Activated CD4-positive, alpha-beta T cell treated with anti-CD3 and anti-CD28 coated beads, Interleukin-10, Interleukin-2, amounts not matched to agents 100 ng/mL and 50 ng/mL, durations not matched to agents 16 hours and 8 hours (primary cell): ENCODE measurements around the gene ACVR1B.
A peak's percentile ranks its signal among the peaks of the same experiment; 100 is the strongest.

Experiments
- DNase-seq: peaks from one replicate; pipeline ENCODE4 v3.0.0-alpha.2; 2020

The ACVR1B gene

GRCh38 chr12:52006726-52007157 is 55.2 kb downstream of the ACVR1B start, which contains the start of gene TAMALIN:
TSS of gene TAMALIN (plus strand) at chr12:52006946. CDS start at chr12:52007020, 74 bp downstream.
- peak; percentile 34 for DNase-seq

DNA sequence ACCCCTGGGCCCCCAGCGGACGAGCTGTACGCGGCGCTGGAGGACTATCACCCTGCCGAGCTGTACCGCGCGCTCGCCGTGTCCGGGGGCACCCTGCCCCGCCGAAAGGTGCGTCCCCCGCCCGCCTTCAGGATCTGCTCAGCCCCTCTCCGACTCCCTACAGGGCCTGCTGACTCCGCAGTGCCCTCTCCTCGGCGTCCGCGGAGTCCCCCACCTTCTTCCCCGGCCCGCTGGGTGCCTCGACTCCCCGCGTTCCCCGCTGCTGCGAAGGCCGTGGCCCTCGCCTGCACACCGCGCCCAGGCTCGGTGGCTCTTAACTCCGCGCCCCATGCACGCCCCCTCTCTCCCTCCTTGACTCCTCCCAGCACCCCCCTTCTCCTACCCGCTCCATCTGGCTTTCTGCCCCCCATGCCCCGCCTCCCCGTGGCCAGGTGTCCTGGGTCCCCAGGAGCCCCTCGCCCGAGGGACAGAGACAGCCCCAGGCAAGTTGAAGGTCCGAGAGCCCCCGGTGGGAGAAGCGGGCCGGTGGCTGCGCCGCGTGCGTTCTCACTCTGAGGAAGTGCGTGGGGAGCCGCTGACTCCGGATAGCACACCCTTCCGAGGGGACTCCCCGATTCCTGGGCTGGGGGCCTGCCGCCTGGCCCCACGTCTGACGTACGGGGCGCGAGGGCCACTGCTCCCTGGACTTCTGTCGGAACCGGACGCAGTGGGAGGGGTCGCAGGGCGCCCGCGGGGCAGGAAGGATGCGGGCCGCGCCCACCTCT is 55.8 kb downstream of the ACVR1B start:
- no peak for DNase-seq

DNA sequence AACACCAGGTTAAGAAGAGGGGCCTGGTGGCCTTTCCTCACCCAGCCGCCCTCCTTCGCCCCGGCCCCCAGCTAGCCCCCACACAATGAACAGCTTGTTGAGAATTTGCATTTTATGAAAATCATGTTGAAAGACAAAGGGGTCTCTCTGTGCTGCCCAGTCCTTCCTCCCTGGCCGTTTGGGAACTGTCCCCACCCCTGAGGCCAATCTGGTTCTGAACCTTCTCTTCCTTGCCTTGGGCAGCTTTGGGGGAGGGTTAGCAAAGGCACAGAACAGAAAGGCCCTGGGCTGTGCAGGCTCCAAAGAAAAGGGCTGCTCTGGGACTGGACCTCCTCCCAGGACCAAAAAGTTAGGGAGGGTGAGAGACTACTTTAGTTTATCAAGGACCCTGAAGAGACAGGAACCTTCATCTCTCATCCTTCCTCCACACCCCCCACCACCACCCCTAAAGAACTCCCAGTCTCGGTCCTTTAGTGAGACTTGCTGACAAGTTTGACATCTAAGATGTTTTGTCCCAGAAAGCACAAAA is 56.5 kb downstream of the ACVR1B start:
- no peak for DNase-seq

DNA sequence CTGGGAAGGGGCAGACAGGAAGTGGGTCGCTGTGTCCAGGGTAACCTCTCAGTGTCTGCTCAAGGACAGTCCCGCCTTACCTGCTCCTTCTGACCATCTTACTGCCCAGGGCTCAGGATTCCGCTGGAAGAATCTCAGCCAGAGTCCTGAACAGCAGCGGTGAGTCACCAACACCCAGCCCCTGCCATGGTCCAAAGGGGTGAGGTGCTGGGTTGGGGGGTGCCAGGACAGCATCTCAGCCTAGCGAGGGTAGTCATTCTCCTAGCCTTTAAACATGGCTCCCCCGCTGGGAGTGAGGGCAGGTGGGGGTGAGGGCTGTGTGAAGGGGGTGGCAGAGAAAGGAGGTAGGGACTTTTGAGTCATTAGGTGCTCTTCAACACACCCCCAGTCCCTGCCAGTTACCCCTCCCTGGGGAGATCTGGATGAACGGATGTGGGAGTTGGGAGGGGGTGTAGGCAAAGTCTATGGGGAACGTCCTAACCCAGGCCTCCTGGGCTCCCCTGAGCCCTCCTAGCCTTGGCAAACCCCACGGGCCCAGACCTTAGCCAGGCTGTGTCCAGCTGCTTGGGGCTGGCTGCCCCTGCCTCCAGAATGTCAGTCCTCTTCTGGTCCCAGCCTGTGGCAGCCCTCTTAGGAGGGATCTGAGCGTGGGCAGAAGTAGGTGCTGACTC is 57.7 kb downstream of the ACVR1B start:
- DNase-seq, result no peak

DNA sequence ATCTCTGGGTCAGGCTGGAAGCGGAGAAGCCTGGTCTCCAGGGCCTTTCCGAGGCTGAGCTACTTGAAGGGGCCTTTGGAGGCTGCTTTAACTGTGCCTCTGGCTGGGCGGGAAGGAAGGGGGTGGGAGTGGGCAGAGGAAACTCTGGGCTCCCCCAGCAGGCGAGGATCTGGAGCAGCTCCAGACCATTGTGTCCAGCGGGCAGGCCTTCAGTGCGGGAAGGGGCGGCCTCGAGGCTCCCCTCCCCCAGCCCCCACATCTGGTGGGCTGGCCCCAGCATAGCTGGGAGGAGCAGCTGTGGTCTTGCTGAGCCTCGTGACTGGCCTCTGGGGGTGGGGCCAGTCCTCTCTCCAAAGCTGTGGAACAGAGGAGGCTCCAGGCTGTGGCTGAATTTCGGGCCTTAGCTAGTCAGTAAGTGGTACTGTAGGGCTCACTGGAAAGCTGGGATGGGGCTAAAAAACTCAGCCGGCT is 58.7 kb downstream of the ACVR1B start:
- no peak for DNase-seq

DNA sequence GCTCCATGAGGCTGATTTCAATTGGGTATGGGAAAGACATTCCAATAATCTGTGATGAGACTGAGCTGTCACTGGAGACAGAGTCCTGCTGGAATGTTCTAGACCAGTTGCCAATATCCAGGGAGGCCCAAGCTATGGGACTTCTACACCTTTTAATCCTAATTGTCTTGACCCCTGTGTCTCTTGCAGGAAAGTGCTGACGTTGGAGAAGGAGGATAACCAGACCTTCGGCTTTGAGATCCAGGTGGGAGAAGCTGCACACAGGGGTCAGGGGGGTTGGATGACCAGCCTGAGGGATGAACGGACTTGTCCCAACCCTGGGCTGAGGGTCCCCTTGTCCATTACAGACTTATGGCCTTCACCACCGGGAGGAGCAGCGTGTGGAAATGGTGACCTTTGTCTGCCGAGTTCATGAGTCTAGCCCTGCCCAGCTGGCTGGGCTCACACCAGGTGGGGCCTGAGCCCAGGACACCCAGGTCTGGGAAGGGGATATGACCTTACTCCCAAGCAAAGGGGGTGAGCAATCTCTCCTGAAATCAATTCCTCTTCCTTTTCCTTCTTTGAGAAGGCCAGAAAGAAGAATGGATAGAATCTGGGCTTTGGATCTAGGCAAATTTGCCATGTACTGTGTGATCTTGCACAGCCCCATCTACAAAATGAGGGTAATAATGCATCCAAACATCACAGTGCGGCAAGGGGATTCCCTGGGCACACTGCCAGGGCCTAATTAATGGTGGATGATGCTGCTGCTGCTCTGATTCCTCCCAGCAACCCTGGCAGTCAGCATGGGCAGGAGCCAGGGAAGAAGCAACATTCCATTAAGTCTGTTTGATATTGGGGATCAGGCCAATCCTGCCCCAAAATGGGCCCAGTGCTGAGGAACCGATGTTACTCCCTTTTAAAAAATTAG is 59.4 kb downstream of the ACVR1B start:
- no peak for DNase-seq

GRCh38 chr12:52011602-52012214 is 60.2 kb downstream of the ACVR1B start:
- no peak for DNase-seq

GRCh38 chr12:52013626-52014310 is 62.3 kb downstream of the ACVR1B start:
- no peak for DNase-seq

DNA sequence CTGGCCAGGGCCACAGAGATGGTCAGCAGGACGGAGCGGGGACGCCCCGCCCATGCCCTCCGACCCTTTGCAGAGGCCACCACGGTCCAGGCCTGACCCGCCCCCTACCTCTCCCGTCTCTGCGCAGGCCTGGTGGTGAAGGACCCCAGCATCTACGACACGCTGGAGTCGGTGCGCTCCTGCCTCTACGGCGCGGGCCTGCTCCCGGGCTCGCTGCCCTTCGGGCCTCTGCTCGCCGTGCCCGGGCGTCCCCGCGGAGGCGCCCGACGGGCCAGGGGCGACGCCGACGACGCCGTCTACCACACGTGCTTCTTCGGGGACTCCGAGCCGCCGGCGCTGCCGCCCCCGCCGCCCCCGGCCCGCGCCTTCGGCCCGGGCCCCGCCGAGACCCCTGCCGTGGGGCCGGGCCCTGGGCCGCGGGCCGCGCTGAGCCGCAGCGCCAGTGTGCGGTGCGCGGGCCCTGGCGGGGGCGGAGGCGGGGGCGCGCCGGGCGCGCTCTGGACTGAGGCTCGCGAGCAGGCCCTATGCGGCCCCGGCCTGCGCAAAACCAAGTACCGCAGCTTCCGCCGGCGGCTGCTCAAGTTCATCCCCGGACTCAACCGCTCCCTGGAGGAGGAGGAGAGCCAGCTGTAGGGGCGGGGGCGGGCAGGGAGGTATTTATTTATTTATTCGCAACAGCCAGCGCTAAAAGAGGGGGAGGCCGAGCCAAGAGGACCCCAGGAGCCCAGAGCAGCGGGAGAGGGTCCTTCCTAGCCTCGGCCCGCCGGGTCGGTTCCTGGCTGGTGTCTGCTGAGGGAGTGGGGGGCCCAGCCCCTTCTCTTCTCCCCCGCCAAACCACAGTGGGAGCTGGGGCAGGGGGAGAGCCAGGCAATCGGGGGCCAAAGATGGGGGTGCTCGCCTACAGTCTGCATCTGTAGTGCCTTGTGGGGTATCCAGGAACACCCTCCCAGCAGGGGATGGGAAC is 63.4 kb downstream of the ACVR1B start:
- no peak for DNase-seq

- DNase-seq, result no peak
Measured at GRCh38 chr12:52015532-52016041, 64.1 kb downstream of the ACVR1B start.

DNA sequence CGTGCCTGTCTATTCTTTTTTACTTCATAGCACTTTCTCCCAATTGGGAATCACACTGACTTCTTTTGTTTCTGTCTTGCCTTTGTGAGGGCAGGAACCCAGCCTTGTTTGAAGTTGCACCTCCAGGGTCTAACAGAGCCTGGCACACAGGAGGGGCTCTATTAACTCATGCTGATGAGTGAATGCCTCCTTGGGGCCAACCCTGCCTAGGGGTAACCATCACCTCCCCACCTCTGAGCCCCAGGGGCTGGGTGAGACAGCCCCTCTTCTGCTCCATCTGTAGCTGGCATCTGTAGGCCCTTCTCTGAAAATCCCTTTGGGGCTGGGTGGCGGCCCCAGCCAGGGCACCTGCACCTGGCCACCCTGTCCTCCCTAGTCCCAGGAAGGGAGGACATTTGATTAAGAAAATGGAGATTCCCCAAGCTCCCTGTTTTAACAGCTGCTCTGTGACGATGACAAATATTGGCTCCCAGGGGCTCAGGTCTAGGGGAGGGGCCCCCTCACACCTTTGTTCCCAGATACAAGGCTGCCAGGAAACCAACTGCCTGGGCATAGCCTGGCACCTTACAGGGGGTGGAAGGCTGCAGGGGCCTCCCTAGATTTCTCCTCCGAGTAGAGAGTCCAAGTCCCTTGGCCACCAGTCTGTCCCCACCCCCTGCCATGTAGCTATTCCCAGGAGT is 67.1 kb downstream of the ACVR1B start:
- no peak for DNase-seq

GRCh38 chr12:52019113-52019770 is 67.7 kb downstream of the ACVR1B start:
- DNase-seq, result no peak

DNA sequence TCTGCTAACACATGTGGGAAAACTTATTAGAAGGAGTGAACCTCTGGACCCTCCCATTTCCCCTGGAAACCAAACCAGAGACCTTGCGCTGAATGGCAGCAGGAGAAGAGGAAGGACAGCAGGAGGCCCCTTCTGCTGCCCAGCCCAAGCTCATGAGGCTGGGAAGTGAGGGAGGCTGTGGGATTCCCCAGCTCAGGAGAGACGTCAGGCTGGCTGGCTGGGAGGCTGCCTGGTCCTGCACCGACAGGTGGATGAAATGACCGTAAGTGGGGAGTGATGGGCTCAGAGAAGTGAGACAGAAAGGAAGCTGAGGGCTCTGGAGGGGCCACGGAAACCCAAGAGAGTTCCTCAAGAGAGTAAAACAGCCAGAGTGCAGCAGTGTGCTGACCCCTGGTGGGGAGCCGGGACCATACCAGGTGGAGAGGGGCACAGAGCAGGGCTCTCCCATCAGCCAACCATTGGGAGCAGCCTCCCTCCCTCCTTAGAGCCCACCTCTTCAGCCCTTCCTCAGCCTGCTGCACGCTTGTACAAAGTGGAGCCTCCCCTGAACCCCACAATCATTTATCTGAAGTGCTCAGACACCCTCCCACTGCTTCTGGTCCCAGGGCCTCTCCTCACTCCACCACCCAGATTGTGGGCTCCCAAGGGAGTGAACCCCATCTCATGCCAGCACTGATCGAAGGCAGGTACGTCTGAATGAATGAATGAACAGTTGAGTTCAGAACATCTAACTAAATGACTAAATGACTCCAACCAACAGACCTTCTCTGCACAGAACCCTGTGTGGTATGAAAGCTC is 69.2 kb downstream of the ACVR1B start:
- peak; percentile 55 for DNase-seq

DNA sequence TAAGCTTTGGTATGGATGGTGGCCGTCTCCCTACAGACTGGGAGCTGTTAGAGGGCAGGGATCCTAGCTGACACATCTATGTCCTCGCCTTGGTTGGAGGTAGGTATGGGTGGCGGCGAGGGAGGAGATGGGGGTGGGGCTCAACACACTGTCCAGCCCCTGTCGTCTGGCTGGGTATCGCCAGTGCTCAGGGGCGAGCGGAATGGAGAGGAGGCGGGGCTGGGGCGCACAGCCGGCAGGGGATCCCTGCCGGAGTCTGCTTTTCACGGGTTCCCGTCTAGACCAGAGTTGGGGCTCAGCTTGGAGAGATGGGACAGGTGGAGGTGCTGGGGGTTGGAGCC is 71.3 kb downstream of the ACVR1B start:
- DNase-seq, result peak; percentile 36

GRCh38 chr12:52023182-52023975 is 71.9 kb downstream of the ACVR1B start:
- peak; percentile 92 for DNase-seq

DNA sequence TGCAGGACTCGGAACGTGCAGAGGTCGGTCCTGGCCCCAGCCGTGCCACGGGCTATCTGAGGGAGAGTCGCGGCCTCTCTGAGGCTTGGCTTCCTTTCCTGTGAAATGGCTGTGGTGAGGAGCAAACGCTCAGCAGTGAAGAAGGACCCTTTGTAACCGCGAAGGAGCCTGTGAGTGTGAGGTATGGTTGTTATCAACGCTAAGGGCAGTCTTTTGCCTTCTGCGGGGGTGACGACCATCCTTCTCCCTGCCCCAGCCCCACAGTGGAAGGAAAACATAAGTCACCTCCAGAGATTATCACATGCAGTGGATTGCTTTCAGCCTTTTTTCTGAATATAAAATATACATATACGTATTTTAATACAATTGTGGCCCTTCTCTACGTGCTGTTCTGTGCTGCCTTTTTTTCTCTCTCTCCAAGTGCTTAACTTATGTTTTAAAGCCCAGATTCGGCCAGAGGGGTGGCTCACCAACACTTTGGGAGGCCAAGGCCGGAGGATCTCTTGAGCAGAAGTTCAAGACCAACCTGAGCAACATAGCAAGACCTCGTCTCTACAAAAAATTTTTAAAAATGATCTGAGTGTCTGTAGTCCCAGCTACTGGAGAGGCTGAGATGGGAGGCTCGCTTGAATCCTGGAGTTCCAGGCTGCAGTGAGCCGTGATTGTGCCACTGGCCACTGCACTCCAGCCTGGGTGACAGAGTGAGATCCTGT is 72.6 kb downstream of the ACVR1B start:
- DNase-seq, result no peak

- DNase-seq, result peak; percentile 86
Measured at GRCh38 chr12:52024845-52025230, 73.3 kb downstream of the ACVR1B start.
